CD4-positive, alpha-beta T cell treated with Interleukin-6 at 100 ng/mL for 8 hours (primary cell): ENCODE data around the gene SATB2.

Source experiments
- DNase-seq: peaks from one replicate; pipeline ENCODE4 v3.0.0-alpha.2; 2020; ENCODE audit warnings: mixed read lengths, low spot score

Gene SATB2

DNA sequence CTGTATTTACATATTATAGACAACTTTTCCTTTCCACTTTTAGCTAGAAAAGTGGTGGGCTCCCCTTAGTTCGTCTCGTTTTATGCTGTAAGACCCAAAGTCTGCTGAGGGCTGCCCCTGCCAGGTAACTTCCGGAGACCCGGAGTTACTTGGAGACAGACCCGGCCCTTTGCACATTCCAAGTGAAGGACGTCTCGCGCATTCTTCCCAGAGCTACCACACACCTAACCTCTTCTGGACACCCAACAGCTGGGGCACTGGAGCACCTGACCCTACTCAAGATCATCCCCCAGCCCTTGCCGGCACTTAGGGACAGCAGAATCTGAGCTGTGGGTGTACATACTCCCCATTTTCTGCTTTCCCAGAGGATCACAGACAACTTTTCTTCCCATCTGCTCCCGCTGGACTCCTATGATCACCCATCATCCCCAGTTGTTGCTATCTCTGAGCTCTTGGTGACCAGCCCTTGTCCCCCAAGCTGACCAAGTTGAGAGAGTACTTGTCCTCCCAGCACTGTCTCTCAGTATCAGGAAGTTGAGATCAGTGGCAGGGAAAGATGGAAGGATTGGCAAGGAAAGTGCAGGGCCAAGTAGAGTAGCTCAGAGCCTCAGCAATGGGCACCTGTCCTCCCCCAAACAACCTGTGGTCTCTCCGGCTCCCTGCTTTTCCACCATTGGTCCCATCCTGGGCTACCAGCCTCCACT lies 8.4 kb upstream of the SATB2 start:
- DNase-seq = no peak

DNA sequence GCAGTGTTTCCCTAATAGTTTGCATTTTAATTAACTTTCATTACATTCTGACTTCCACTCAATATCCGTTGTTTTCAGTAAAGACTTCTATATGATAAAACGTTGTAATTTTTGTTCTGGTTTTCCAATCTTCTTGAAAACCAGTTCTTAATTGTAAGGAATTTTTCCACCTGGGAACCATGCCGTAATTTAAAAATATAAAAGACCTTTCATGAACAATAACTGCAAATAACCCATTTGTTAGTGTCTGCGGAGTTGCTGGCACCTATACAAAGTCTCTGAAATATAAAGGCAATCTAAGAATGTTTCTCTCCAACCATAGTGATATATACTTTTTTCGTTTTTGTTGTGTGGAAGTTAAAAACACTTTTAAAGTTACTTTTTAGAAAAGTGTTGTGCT lies 7.7 kb upstream of the SATB2 start:
- no peak for DNase-seq

DNA sequence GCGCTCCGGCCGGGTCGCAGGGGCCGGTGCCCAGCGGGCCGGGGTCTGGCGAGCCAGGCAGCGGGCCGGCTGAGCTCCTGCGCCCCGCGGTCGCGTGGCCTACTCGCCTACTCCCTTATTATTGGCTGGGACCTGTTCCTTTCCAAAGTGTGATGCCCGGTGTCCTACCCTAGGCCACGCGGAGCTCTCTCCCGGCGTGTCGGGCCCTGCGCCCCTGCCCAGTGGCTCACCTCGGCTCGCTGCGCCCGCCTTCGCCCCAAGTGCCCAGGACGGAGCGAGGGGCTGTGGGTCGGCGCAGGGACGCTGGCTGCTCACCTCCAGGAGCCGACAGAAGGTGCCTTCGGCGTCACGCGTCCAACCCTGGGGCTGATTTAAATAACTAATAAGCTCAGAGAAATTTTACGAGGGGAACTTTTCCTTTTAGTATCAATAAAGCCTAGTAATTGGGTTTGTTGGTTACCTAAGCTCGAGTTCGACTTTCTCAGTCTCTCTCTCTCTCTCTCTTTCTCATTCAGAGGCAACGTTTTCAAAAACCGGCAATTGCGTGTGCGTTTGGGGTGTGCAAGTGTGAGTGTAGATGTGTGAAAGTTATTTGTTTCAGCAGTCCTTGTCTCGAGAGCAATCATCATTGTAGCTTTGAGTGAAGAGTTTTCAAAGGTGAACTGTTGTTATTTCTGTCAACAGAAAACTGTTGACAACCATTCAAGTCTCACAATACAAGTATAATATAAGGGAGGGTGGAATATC lies 7.0 kb upstream of the SATB2 start:
- no peak for DNase-seq

DNA sequence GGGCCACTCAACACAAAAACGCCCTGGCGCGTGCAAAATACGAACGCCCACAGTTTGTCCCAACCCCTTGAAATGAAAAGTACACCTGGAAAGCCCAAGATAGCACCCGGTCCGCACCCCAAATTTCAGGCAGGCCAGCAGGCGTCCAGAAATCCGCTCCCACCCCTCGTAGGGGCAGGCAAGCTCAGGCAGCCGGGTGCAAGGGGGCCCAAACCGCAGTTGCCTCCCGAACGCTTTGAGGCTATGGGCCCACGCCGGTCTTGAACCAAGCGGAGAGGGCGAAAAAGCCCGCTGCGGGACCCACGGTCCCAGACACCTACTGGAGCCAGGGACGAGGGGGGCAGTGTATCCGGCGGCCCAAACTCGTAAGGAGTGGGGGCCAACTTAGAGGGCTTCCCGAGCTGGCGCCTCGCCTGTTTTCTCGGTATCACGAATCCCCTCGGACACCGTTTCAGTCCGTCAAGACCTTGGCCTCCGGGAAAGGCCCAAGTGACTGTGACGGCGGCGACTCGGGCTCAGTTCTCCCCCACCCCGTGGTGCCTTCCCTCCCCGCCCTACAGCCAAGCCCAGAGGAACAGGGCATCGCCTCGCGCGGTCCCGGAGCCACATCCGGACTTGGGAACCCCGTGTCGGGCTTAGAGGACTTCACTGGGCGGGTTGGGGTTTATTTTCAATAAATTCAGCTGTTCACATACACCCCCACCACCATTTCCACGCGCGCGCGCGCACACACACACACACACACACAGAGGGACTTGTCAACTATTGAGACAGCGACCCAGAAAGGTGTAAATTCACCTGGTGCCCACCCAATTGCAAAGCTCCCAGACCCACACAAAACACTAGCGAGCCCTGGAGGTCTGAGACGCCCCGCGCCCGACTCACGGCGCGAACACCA lies 6.2 kb upstream of the SATB2 start:
- no peak for DNase-seq

DNA sequence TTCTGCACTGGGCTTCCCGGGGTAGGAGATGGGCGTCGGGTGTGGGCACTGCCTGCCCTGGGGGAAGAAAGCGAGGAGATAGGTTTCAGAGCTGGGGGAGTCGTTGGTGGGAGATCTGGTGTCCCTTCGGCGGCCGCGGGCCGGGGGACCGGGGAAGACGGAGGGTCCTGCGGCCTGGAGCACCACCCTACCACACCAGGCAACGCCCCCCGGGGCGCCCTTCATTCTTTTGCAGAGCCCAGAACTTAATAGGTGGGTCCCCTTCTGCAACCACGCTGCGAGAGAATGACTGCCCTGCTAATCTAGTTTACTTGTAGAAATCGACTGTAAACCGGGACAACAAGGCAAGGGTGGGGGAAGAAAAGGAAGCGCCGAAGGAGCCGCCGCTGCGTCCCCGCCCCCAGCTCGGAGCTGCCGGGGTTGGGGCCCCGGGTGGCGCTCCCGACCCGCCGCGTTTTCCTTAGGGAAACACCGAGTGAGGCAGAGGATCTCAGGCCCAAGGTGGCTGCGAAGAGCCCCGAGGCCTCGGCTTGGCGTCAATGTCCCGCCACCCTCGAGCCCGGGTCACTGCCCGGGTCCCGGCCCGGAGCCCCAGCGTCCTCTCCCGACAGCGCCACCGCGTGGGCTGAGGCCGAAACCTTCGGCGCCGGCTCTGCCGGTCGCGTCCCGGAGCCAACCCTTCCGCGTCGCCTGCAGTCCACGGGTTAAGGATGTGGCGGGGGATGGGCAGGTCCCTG lies 5.4 kb upstream of the SATB2 start:
- peak; percentile 31 for DNase-seq

DNA sequence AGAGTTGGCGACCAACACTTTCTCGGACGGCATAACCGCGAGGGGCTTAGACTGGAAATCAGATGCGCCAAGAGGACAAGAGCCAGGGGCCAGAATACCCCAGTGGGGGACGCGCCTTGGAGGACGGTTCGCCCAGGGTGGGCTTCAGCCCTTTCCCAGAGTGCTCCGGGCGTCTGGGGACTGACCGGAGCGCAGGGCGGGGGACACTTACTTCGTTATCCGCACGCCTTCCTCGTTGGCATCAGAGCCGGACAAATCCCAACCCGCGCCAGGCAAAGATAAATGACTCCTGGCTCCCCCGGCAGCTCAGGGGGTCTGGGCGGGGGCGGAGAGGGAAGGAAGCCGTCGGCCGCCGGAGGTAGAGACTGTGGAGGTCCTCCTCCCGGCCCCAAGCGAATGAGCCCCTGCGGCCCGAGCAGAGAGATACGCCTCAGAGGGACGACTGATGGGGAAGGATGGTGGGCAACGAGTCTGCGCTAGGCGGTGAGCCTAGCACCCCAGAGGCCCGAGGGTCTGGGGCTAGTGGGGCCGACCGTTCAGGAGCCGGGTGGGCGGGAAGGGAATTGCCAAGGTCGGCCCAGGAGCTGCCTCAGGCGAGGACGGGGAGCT lies 4.7 kb upstream of the SATB2 start:
- no peak for DNase-seq

DNA sequence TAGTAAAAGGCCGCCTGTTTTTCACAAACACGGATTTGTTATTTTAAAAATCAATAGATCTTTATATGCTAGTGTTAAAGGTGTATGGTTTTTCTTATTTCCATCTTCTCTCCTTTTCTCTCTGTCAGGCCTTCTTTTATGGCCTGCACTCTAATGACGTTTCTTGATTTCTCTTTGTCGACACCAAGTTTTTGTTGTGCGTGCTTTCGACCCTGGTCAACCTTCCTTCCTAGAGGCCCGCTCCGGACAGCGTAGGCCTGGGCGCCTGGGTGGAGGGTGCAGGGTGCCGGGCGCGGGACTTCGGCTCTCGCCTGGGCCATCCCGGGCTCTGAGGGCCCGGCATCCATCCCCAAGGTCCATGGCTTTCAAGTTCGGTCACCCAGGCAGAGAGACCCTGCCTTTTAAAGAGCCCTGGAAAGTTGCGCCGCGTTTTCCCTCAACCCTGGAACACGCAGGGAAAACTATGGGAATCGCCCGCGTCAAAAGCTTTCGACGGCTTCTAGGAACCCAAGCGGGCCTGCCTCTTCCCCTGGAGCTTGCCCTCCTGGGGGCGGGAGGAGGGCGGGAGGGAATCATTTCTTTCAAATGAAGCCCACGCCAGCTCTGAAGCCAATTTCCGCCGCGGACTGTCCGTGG lies 4.1 kb upstream of the SATB2 start:
- no peak for DNase-seq

DNA sequence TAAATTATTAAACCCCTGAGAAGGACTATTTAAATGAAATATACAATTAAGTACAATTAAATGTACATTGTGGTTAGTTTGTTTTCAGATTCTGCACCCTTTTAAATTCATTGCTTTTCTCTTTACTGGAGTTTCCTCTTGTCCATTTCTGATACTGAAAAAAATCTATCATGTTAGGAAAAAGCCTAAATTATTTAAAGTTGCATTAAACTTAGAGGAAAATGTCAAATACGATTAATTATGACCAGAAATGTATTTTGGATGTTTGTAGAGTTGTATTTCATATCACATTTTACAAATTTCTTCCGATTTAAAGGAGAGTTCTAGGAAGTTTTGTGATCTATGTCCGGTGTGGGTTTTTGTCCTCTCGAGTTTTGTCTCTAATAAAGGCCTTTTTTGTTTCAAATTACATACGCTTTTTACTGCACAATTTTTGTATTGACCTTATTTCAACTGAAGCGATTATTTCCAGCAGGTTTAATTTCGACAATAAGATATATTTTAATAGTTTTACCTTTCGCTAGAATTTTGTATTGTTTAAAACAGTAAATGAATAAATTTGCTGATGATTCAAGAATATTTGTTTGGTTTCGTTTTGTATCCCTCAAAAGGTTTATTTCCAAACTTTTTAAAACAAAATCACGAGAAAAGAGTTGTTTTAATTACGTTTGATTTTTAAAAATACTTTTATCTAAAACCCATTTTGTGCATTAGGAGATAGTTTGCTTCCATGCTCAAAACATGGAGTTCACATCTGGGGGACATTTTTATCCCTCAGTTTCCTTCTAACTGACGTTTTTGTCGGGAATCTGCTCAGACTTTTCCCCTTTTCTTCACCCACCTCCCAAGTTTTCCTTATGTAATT lies 3.3 kb upstream of the SATB2 start:
- DNase-seq = no peak

DNA sequence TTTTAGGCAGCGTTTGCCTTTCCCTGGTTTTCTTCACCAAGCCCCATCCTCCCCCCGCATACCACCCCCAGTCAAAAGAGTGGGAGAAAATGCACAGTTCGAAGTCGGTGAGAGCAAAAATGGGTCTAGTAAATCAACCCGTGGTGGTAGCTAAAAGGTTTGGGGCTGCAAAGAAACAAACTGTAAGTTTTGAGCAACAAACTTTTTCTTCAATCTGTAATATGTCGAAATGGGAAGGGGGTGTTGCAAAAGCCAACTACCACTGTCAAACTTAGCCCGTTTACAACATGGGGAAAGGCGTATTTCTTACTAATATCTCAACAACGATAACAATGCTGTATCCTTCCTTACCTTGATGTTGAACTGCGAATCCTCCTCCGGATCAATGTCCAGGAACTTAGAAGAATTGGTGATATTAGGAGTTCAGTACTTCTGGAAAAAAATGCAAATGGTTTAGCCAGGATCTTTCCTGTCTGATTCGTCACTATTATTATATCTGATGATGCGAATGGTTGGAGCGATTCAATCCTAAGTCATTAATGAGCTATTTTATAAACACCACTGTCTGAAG lies 2.4 kb upstream of the SATB2 start:
- DNase-seq = no peak

DNA sequence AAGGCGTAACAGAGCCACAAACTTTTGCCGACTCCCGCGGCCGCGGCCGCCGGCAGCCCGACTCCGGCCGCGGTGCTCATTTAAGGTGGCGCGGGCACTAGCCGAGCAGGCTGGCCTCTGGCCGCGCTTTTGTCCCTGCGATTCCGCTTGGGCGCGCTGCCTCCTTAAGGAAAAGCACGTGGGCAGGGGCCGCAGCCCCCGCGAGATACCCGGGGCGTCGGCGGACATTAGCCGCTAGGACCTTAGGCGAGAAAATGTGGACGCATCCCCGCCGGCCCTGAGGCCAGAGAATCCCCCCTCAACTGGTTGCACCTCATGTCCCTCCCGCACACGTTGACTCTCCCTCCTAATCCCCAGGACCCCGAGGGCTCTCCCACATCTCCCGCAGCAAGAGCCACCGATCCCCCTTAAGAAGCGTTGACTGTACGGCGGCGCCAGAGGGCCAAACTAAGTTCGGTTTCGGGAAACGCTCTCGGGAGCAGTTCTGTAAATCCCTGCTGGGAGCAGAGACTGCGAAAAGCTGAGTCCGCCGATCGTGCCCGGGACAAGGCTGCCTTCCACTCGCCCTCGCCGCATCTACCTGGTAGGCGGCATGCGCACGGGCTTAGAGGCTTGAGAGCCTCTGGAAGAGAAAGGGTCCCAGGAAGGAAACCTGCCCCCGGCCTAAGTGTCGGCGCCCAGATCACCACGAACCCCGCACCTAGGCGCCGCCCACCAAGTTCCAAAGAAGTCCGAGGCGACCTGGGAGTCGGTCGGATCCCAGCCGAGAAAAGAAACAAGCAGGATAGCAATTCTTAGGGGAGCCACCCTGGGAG lies 1.8 kb upstream of the SATB2 start:
- DNase-seq = peak; percentile 48

DNA sequence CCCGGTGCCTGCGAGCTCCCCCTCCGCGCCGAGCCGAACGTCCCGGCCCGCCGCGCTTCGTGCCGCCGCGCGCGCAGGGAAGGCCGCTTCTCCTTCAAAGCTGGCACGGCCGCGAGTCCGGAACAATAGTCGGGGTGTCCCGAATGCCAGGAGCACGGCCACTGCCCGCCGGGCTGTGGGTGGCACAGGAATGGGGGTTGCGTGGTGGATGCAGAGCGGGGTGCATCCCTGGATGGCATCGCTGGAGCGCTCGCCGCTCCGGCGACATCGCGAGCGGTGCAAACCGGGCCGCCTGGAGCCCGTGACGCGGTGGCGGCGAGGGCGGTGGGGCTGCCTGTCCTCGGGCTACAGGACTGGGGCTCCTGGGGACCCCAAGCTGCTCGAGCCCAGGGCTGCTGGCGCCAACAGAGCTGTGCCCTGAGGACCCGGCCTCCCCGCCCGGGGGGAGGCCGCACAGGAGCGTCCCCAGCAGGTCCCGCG lies 1.1 kb upstream of the SATB2 start:
- DNase-seq = no peak

DNA sequence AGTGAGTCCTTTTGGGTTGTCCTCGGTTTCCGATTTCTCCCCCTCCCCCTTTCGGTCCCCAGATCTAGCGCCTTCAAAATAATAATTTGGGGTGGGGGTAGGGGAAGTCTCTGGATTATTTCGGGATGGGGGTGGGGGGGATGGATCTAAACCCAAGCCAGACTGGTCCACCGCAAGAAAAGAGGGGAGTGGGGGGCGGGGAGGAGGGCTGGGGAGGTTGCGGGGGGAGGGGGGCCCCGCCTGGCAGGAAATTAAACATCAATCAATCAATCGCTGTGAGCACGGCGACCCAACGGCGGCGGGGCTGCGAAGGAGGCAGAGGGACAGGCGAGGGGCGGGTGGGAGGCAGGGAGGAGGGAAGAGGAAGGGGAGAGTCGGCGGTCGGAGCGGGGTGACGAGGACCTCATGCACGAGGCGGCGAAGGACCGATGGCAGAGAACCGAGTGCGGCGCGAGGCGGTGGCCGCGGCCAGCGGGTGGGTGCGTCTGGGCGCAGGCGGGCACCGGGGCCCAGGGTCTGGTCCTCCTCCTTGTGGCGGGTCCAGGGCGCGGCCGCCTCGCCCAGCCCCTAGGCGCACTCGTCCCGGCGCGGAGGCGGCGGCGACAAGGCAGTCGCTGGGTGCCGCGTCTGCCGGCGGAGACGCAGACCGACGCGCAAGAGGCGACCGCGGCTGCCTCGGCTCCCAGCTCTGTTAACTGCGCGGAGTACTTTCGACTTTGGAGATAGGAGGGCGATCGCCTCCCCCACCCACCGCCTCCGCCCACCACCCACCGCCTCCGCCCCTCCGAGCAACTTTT lies 468 bp upstream of the SATB2 start:
- no peak for DNase-seq

DNA sequence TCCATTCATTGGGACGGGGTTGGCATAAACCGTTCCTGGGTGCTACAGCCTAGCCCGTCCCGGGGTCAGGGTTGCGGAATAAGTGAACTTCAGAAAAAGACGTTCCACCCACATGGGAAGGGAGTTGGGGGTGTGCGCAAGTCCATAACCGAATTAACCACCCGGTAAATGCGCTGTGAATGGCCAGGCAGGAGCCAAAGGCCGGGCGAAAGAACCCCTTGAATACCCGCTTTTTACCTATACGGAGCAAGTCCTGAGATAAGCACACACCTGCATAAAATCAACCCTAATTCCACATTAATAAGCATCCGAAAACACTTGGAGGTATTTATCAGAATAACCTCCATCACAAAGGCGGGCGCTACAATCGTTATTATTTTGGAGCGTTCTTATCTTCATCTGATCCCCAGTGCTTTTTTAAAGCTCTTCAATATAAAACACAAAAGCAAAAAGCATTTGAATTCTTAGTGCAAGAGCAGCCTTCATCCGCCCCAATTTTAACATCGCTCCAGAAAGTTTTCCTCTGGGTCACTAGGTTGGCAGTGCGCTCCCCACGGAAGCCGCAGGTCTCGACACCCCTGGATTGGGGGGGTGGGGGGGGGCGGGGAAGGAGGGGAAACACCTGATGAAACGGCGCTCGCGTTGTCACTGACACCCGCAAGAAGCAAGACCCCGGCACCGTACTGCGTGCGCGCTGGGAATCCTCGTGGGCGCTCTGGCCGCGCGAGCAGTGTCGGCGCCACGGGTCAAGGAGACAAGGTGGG lies 1.2 kb downstream of the SATB2 start:
- no peak for DNase-seq

DNA sequence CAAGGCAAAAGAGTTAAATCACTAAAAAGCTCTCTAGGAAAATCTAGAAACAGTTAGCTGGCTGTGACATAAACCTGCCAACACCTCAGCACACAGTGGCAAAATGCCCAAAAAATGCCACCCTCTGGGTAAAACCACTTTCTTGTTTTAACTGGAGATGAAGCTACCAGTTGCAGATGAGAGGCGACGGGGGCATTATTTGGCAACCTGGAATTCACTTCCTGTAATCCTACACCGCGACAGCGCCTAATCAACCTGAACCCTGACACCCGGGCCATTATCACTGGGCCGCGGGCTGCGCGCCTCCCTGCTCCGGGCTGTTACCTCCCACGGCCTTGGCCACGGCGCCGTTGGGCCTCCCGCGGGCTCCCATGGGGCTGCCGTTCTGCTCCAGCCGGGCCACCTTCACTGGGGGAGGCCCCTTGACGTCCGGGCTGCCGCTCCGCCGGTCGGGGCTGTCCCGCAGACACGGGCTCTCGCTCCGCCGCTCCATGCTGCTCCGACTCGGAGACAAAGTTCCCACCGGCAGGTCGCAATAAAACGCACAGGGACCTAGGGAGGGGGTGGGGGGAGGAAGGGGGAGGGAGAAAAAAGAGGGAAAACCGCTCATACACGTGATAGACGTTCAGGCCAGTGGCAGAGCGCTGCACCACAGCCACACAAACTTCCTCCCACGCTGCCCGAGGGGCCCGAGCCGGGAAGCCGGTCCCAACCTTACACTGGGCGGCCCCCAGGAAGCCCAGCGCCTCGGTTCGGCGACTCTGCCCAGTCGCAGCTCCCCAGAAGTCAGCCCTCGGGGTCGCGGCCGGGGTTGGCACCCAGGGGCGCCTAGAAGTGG lies 2.0 kb downstream of the SATB2 start:
- DNase-seq = no peak

DNA sequence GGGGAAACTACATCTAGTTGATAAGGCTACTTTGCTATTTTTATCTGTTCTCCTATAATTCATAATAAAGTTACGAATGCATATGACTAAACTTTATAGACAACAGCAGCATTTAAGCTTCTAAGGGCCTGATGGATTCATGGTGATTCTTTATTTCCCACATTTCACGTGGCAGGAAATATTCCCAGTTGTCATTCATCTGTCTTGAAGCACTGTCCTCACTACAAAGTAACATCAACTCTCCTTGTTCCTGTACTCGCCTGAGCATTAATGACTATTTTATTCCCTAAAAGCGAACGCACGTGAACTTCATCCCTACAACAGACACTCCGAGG lies 2.6 kb downstream of the SATB2 start:
- no peak for DNase-seq

DNA sequence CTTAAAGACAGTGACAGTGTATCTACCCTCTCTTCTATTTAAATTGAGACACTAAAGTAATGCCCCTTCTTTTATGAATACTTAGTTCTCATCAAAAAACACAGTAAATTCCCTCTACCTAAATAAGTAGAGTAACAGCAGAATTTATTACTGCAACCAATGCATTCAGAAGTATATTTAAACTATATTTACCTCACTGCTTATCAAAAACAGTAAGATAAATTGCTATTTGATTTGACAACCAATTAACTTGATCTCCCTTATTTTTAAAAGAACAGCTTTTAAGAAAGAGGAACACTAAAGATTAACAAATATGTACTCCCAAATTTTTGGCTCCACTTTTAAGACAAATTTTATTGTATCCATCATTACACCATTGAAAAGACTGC lies 4.8 kb downstream of the SATB2 start:
- DNase-seq = no peak
